Measurements from ENCODE around the gene INPP4B.

DNA sequence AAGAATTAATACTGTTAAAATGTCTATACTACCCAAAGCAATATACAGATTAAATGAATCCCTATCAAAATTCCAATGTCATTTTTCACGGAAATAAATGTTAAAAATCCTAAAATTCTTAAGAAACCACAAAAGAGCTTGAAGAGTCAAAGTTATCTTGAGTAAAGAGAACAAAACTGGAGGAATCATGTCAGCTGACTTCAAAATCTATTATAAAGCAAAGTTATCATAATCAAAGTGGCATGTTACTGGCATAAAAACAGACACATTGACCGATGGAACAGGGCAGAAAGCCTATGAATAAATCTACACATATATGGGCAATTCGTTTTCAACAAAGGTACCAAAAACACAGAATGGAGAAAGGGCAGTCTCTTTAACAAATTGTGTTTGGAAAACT, 579.0 kb downstream of the INPP4B start:
- TF ChIP-seq EZH2 (IDR thresholded peaks at IDR 0.05; ENCODE audit: insufficient read depth, poor library complexity, severe bottlenecking) (no peak), EZH2phosphoT487 (IDR thresholded peaks at IDR 0.05; ENCODE audit: insufficient read depth, low read depth) (no peak)

Data from GM23248 (cell line).